ENCODE measurements around the gene TRMT10B.

The TRMT10B gene

GRCh38 chr9:37732086-37732741 lies 21.4 kb upstream of the TRMT10B start:
- TF ChIP-seq CTCF (IDR thresholded peaks at IDR 0.05), result no peak
- H3K27me3 Mint-ChIP-seq (ENCODE audit: low read depth, poor library complexity), result peaks cover 35% of the 10 kb centered on the region
- H3K36me3 Mint-ChIP-seq (ENCODE audit: low read depth), result no peaks in the 10 kb centered on the region

GRCh38 chr9:37732952-37733351 lies 20.7 kb upstream of the TRMT10B start:
- Mint-ChIP-seq H3K4me1 (no peaks in the 10 kb centered on the region), H3K36me3 (ENCODE audit: low read depth) (no peaks in the 10 kb centered on the region), H3K27me3 (ENCODE audit: low read depth, poor library complexity) (peaks cover 31% of the 10 kb centered on the region), H3K9me3 (no peaks in the 10 kb centered on the region), H3K4me3 (no peak overlapping the region), H3K27ac (no peak overlapping the region)
- TF ChIP-seq CTCF (IDR thresholded peaks at IDR 0.05), result no peak
- no peak for DNase-seq

More at GRCh38 chr9:37732086-37732741, 21.4 kb upstream of the TRMT10B start:
- no peak for DNase-seq
- H3K9me3 Mint-ChIP-seq, result no peaks in the 10 kb centered on the region
- H3K4me3 Mint-ChIP-seq, result no peak overlapping the region
- H3K27ac Mint-ChIP-seq, result no peak overlapping the region
- no peaks in the 10 kb centered on the region for H3K4me1 Mint-ChIP-seq

- Mint-ChIP-seq H3K27me3 (ENCODE audit: low read depth, poor library complexity) (peaks cover 12% of the 10 kb centered on the region), H3K4me3 (no peak overlapping the region), H3K27ac (no peak overlapping the region), H3K9me3 (no peaks in the 10 kb centered on the region), H3K36me3 (ENCODE audit: low read depth) (no peaks in the 10 kb centered on the region), H3K4me1 (peaks cover 28% of the 10 kb centered on the region)
- no peak for TF ChIP-seq CTCF (IDR thresholded peaks at IDR 0.05)
- no peak for DNase-seq
These were observed 14.4 kb upstream of the TRMT10B start for GRCh38 chr9:37739222-37739621.

- H3K4me1 Mint-ChIP-seq, result peaks cover 28% of the 10 kb centered on the region
- DNase-seq, result no peak
- H3K9me3 Mint-ChIP-seq, result no peaks in the 10 kb centered on the region
- H3K27me3 Mint-ChIP-seq (ENCODE audit: low read depth, poor library complexity), result peaks cover 14% of the 10 kb centered on the region
- no peak overlapping the region for H3K27ac Mint-ChIP-seq
- H3K36me3 Mint-ChIP-seq (ENCODE audit: low read depth), result no peaks in the 10 kb centered on the region
- no peak for TF ChIP-seq CTCF (IDR thresholded peaks at IDR 0.05)
- H3K4me3 Mint-ChIP-seq, result no peak overlapping the region
These were observed 13.5 kb upstream of the TRMT10B start for GRCh38 chr9:37740128-37740527.

GRCh38 chr9:37740631-37741328 lies 12.8 kb upstream of the TRMT10B start:
- no peaks in the 10 kb centered on the region for H3K36me3 Mint-ChIP-seq (ENCODE audit: low read depth)
- H3K4me3 Mint-ChIP-seq, result no peak overlapping the region
- no peak overlapping the region for H3K27ac Mint-ChIP-seq
- H3K4me1 Mint-ChIP-seq, result peaks cover 28% of the 10 kb centered on the region
- peaks cover 14% of the 10 kb centered on the region for H3K27me3 Mint-ChIP-seq (ENCODE audit: low read depth, poor library complexity)
- TF ChIP-seq CTCF (IDR thresholded peaks at IDR 0.05), result no peak
- DNase-seq, result no peak
- no peaks in the 10 kb centered on the region for H3K9me3 Mint-ChIP-seq

GRCh38 chr9:37745970-37746369 lies 7.6 kb upstream of the TRMT10B start:
- H3K4me3 Mint-ChIP-seq, result no peak overlapping the region
- H3K4me1 Mint-ChIP-seq, result peaks cover 12% of the 10 kb centered on the region
- H3K36me3 Mint-ChIP-seq (ENCODE audit: low read depth), result no peaks in the 10 kb centered on the region
- no peak overlapping the region for H3K27ac Mint-ChIP-seq
- no peak for TF ChIP-seq CTCF (IDR thresholded peaks at IDR 0.05)
- H3K9me3 Mint-ChIP-seq, result no peaks in the 10 kb centered on the region
- DNase-seq, result no peak
- peaks cover 9% of the 10 kb centered on the region for H3K27me3 Mint-ChIP-seq (ENCODE audit: low read depth, poor library complexity)

All from nephron progenitor cell (in vitro differentiated cells).